Stimulated activated CD4-positive, alpha-beta T cell treated with anti-CD3 and anti-CD28 coated beads, Interleukin-12 subunit alpha, Interleukin-12 subunit beta, amount 100 ng/mL, for 24 hours (primary cell): ENCODE measurements around the gene ACOT2.
A peak's percentile ranks its signal among the peaks of the same experiment; 100 is the strongest.
"Not testable (repeated sequence)": the region's sequence is repeated elsewhere in the genome, so short reads cannot be mapped to it uniquely, and the experiment has no call there.

ENCODE experiments used
- DNase-seq, 2 experiments: peaks; one replicate each; pipeline ENCODE4 v3.0.0-alpha.2; 2020; ENCODE audit warnings: low read depth in 2 of 2

Gene ACOT2

GRCh38 chr14:73569185-73569958 lies at the start of gene ACOT2:
Gene ACOT2 (plus strand): TSS chr14:73569213. CDS start chr14:73569241, 28 bp downstream.
- peak; percentile 69 to 75 for DNase-seq

GRCh38 chr14:73521229-73521628 lies 47.8 kb upstream of the ACOT2 start:
- DNase-seq: no peak

GRCh38 chr14:73524493-73524892 lies 44.5 kb upstream of the ACOT2 start:
- no peak for DNase-seq

- DNase-seq: no peak
Measured at GRCh38 chr14:73526036-73526984, 42.7 kb upstream of the ACOT2 start.

GRCh38 chr14:73529356-73529755 lies 39.7 kb upstream of the ACOT2 start:
- not testable (repeated sequence) for DNase-seq

GRCh38 chr14:73531971-73532370 lies 37.0 kb upstream of the ACOT2 start:
- not testable (repeated sequence) for DNase-seq

GRCh38 chr14:73537244-73538045 lies 31.6 kb upstream of the ACOT2 start:
- DNase-seq: peak in 1 of 2 experiments; percentile 21

GRCh38 chr14:73539017-73539416 lies 30.0 kb upstream of the ACOT2 start:
- DNase-seq: peak; percentile 24 to 58

- DNase-seq: not testable (repeated sequence)
Measured at GRCh38 chr14:73542961-73543360, 26.1 kb upstream of the ACOT2 start.

- DNase-seq: not testable (repeated sequence)
Measured at GRCh38 chr14:73545353-73545752, 23.7 kb upstream of the ACOT2 start.

- DNase-seq: not testable (repeated sequence)
Measured at GRCh38 chr14:73549097-73549496, 19.9 kb upstream of the ACOT2 start.

- DNase-seq: not testable (repeated sequence)
Measured at GRCh38 chr14:73549889-73550524, 19.0 kb upstream of the ACOT2 start.

GRCh38 chr14:73553845-73554244 lies 15.2 kb upstream of the ACOT2 start:
- no peak for DNase-seq

GRCh38 chr14:73557201-73557600 lies 11.8 kb upstream of the ACOT2 start:
- DNase-seq: not testable (repeated sequence)

GRCh38 chr14:73558238-73558637 lies 10.8 kb upstream of the ACOT2 start:
- not testable (repeated sequence) for DNase-seq

GRCh38 chr14:73562256-73562655 lies 6.8 kb upstream of the ACOT2 start:
- DNase-seq: not testable (repeated sequence)

GRCh38 chr14:73562696-73563095 lies 6.3 kb upstream of the ACOT2 start:
- DNase-seq: not testable (repeated sequence)

GRCh38 chr14:73566431-73566830 lies 2.6 kb upstream of the ACOT2 start:
- DNase-seq: not testable (repeated sequence)

- not testable (repeated sequence) for DNase-seq
Measured at GRCh38 chr14:73566935-73567334, 2.1 kb upstream of the ACOT2 start.

- DNase-seq: no peak
Measured at GRCh38 chr14:73567358-73567757, 1.7 kb upstream of the ACOT2 start.
